ENCODE data around the gene AVL9.

The AVL9 gene

GRCh38 chr7:32532716-32533115 lies 37.4 kb downstream of the AVL9 start:
- Histone ChIP-seq H4K91ac (ENCODE audit: low read length) (no peak overlapping the region), H2AK5ac (ENCODE audit: low read length, severe bottlenecking) (no peak overlapping the region), H4K8ac (ENCODE audit: low read length) (no peak overlapping the region), H3K4me1 (ENCODE audit: control insufficient read depth, insufficient read depth, low read depth, low read length) (peaks cover 12% of the 10 kb centered on the region), H3K27ac (ENCODE audit: low read length, poor library complexity, severe bottlenecking) (no peak overlapping the region), H2AFZ (ENCODE audit: low read depth, low read length) (no peak overlapping the region), H3K14ac (ENCODE audit: low read length in 2 of 2) (no peak overlapping the region), H3K9ac (ENCODE audit: low read length) (no peak overlapping the region), H3K23ac (ENCODE audit: low read length in 2 of 2) (no peak overlapping the region), H3K4me2 (ENCODE audit: low read length, poor library complexity, severe bottlenecking) (no peak overlapping the region), H3K79me1 (replicated peaks; ENCODE audit: low read length, poor library complexity, severe bottlenecking) (peaks cover 18% of the 10 kb centered on the region), H3K4me3 (ENCODE audit: insufficient read depth in 1 of 2, low read depth in 1 of 2, low read length in 2 of 2) (no peak overlapping the region), H3K36me3 (ENCODE audit: control insufficient read depth in 1 of 2, insufficient read depth in 2 of 2, low read depth in 1 of 2, low read length in 2 of 2) (peaks cover 8 to 9% of the 10 kb centered on the region in 2 experiments), H2BK12ac (ENCODE audit: low read length in 2 of 2) (no peak overlapping the region), H3K4ac (ENCODE audit: low read depth in 1 of 2, low read length in 2 of 2) (no peak overlapping the region), H3K9me3 (ENCODE audit: control insufficient read depth, low read length) (no peaks in the 10 kb centered on the region), H2BK120ac (ENCODE audit: low read depth, low read length) (no peak overlapping the region), H3K18ac (ENCODE audit: low read depth in 1 of 2, low read length in 2 of 2) (no peak overlapping the region), H2BK15ac (ENCODE audit: low read depth, poor library complexity, severe bottlenecking) (no peak overlapping the region), H2BK5ac (ENCODE audit: low read depth, low read length, poor library complexity, severe bottlenecking) (no peak overlapping the region), H3K27me3 (ENCODE audit: control insufficient read depth in 1 of 2, insufficient read depth in 1 of 2, low read length in 2 of 2) (no peaks in the 10 kb centered on the region)
- WGBS = 98% methylated on average over 5 of the region's 5 CpGs
- no peak for DNase-seq

- H3K4me2 ChIP-seq (ENCODE audit: low read length, poor library complexity, severe bottlenecking) = no peak overlapping the region
- H2AFZ ChIP-seq (ENCODE audit: low read depth, low read length) = no peak overlapping the region
- peaks cover 15% of the 10 kb centered on the region for H3K79me1 ChIP-seq (replicated peaks; ENCODE audit: low read length, poor library complexity, severe bottlenecking)
- H2AK5ac ChIP-seq (ENCODE audit: low read length, severe bottlenecking) = no peak overlapping the region
- peaks cover 12% of the 10 kb centered on the region for H3K4me1 ChIP-seq (ENCODE audit: control insufficient read depth, insufficient read depth, low read depth, low read length)
- no peak overlapping the region for H3K4me3 ChIP-seq (ENCODE audit: insufficient read depth in 1 of 2, low read depth in 1 of 2, low read length in 2 of 2)
- H3K36me3 ChIP-seq (ENCODE audit: control insufficient read depth in 1 of 2, insufficient read depth in 2 of 2, low read depth in 1 of 2, low read length in 2 of 2) = peaks cover 8 to 9% of the 10 kb centered on the region in 2 experiments
- H3K9me3 ChIP-seq (ENCODE audit: control insufficient read depth, low read length) = no peaks in the 10 kb centered on the region
- no peak overlapping the region for H3K4ac ChIP-seq (ENCODE audit: low read depth in 1 of 2, low read length in 2 of 2)
- H3K23ac ChIP-seq (ENCODE audit: low read length in 2 of 2) = no peak overlapping the region
- H2BK120ac ChIP-seq (ENCODE audit: low read depth, low read length) = no peak overlapping the region
- H4K91ac ChIP-seq (ENCODE audit: low read length) = no peak overlapping the region
- no peak overlapping the region for H2BK15ac ChIP-seq (ENCODE audit: low read depth, poor library complexity, severe bottlenecking)
- peak overlapping the region; percentile 50 for H3K9ac ChIP-seq (ENCODE audit: low read length)
- DNase-seq = no peak
- H3K27ac ChIP-seq (ENCODE audit: low read length, poor library complexity, severe bottlenecking) = no peak overlapping the region
- H2BK12ac ChIP-seq (ENCODE audit: low read length in 2 of 2) = no peak overlapping the region
- H3K14ac ChIP-seq (ENCODE audit: low read length in 2 of 2) = no peak overlapping the region
- H4K8ac ChIP-seq (ENCODE audit: low read length) = no peak overlapping the region
- 99% methylated on average over 6 of the region's 8 CpGs for WGBS
- no peaks in the 10 kb centered on the region for H3K27me3 ChIP-seq (ENCODE audit: control insufficient read depth in 1 of 2, insufficient read depth in 1 of 2, low read length in 2 of 2)
- H2BK5ac ChIP-seq (ENCODE audit: low read depth, low read length, poor library complexity, severe bottlenecking) = no peak overlapping the region
- no peak overlapping the region for H3K18ac ChIP-seq (ENCODE audit: low read depth in 1 of 2, low read length in 2 of 2)
Observed at GRCh38 chr7:32533276-32534029, 38.2 kb downstream of the AVL9 start.

- Histone ChIP-seq H3K4ac (ENCODE audit: low read depth in 1 of 2, low read length in 2 of 2) (no peak overlapping the region), H3K36me3 (ENCODE audit: control insufficient read depth in 1 of 2, insufficient read depth in 2 of 2, low read depth in 1 of 2, low read length in 2 of 2) (peaks cover 8 to 9% of the 10 kb centered on the region in 2 experiments), H2BK120ac (ENCODE audit: low read depth, low read length) (no peak overlapping the region), H2AFZ (ENCODE audit: low read depth, low read length) (no peak overlapping the region), H2AK5ac (ENCODE audit: low read length, severe bottlenecking) (no peak overlapping the region), H3K9me3 (ENCODE audit: control insufficient read depth, low read length) (no peaks in the 10 kb centered on the region), H2BK15ac (ENCODE audit: low read depth, poor library complexity, severe bottlenecking) (no peak overlapping the region), H3K4me1 (ENCODE audit: control insufficient read depth, insufficient read depth, low read depth, low read length) (peaks cover 12% of the 10 kb centered on the region), H2BK12ac (ENCODE audit: low read length in 2 of 2) (no peak overlapping the region), H4K8ac (ENCODE audit: low read length) (no peak overlapping the region), H3K23ac (ENCODE audit: low read length in 2 of 2) (no peak overlapping the region), H3K27me3 (ENCODE audit: control insufficient read depth in 1 of 2, insufficient read depth in 1 of 2, low read length in 2 of 2) (no peaks in the 10 kb centered on the region), H3K18ac (ENCODE audit: low read depth in 1 of 2, low read length in 2 of 2) (no peak overlapping the region), H3K4me2 (ENCODE audit: low read length, poor library complexity, severe bottlenecking) (no peak overlapping the region), H3K27ac (ENCODE audit: low read length, poor library complexity, severe bottlenecking) (no peak overlapping the region), H3K4me3 (ENCODE audit: insufficient read depth in 1 of 2, low read depth in 1 of 2, low read length in 2 of 2) (no peak overlapping the region), H3K14ac (ENCODE audit: low read length in 2 of 2) (no peak overlapping the region), H3K79me1 (replicated peaks; ENCODE audit: low read length, poor library complexity, severe bottlenecking) (peaks cover 18% of the 10 kb centered on the region), H3K9ac (ENCODE audit: low read length) (no peak overlapping the region), H2BK5ac (ENCODE audit: low read depth, low read length, poor library complexity, severe bottlenecking) (no peak overlapping the region), H4K91ac (ENCODE audit: low read length) (no peak overlapping the region)
- WGBS = 88% methylated on average over 4 of the region's 4 CpGs
- no peak for DNase-seq
Observed at GRCh38 chr7:32535162-32535702, 39.9 kb downstream of the AVL9 start.

- 96% methylated on average over 2 of the region's 2 CpGs for WGBS
Observed at GRCh38 chr7:32536016-32536415, 40.7 kb downstream of the AVL9 start.

More at GRCh38 chr7:32536016-32536415, 40.7 kb downstream of the AVL9 start:
- no peak overlapping the region for H2BK120ac ChIP-seq (ENCODE audit: low read depth, low read length)
- no peak overlapping the region for H3K4me2 ChIP-seq (ENCODE audit: low read length, poor library complexity, severe bottlenecking)
- H4K91ac ChIP-seq (ENCODE audit: low read length) = no peak overlapping the region
- H2BK15ac ChIP-seq (ENCODE audit: low read depth, poor library complexity, severe bottlenecking) = no peak overlapping the region
- H3K9me3 ChIP-seq (ENCODE audit: control insufficient read depth, low read length) = no peaks in the 10 kb centered on the region
- no peak overlapping the region for H4K8ac ChIP-seq (ENCODE audit: low read length)
- no peak overlapping the region for H2AK5ac ChIP-seq (ENCODE audit: low read length, severe bottlenecking)
- H3K9ac ChIP-seq (ENCODE audit: low read length) = no peak overlapping the region
- H3K4ac ChIP-seq (ENCODE audit: low read depth in 1 of 2, low read length in 2 of 2) = no peak overlapping the region
- H3K27ac ChIP-seq (ENCODE audit: low read length, poor library complexity, severe bottlenecking) = no peak overlapping the region
- peaks cover 12% of the 10 kb centered on the region for H3K4me1 ChIP-seq (ENCODE audit: control insufficient read depth, insufficient read depth, low read depth, low read length)
- no peak overlapping the region for H2BK12ac ChIP-seq (ENCODE audit: low read length in 2 of 2)
- H3K36me3 ChIP-seq (ENCODE audit: control insufficient read depth in 1 of 2, insufficient read depth in 2 of 2, low read depth in 1 of 2, low read length in 2 of 2) = peaks cover 8 to 9% of the 10 kb centered on the region in 2 experiments
- no peak overlapping the region for H2BK5ac ChIP-seq (ENCODE audit: low read depth, low read length, poor library complexity, severe bottlenecking)
- H3K79me1 ChIP-seq (replicated peaks; ENCODE audit: low read length, poor library complexity, severe bottlenecking) = peaks cover 16% of the 10 kb centered on the region
- H3K14ac ChIP-seq (ENCODE audit: low read length in 2 of 2) = no peak overlapping the region
- no peak overlapping the region for H3K18ac ChIP-seq (ENCODE audit: low read depth in 1 of 2, low read length in 2 of 2)
- no peaks in the 10 kb centered on the region for H3K27me3 ChIP-seq (ENCODE audit: control insufficient read depth in 1 of 2, insufficient read depth in 1 of 2, low read length in 2 of 2)
- H3K23ac ChIP-seq (ENCODE audit: low read length in 2 of 2) = no peak overlapping the region
- H2AFZ ChIP-seq (ENCODE audit: low read depth, low read length) = no peak overlapping the region
- no peak for DNase-seq
- H3K4me3 ChIP-seq (ENCODE audit: insufficient read depth in 1 of 2, low read depth in 1 of 2, low read length in 2 of 2) = no peak overlapping the region

Data from mesenchymal stem cell (in vitro differentiated cells and primary cell).